GM18520 (cell line): ENCODE results near the gene PHYH.
"Not testable (repeated sequence)": the region's sequence is repeated elsewhere in the genome, so short reads cannot be mapped to it uniquely, and the experiment has no call there.

ENCODE experiments used
- ATAC-seq: cut with Tn5 transposase; IDR thresholded peaks from one replicate; pipeline ENCODE4 v1.9.1; 2021; ENCODE audit not compliant: unreplicated experiment

PHYH gene

DNA sequence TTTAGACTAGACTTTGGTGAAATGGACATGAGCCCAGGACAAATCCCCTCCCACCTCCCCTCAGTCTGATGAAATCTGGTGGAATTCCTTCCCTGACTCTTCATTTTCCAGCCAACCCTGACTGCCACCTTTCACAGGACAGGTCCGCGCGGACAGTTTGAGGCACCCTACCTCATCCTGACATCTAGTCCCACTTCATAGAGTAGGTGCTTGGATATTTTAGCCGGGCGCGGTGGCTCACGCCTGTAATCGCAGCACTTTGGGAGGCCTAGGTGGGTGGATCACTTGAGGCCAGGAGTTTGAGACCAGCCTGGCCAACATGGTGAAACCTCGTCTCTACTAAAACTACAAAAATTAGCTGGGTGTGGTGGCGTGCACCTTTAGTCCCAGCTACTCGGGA, 23.7 kb downstream of the PHYH start:
- not testable (repeated sequence) for ATAC-seq

DNA sequence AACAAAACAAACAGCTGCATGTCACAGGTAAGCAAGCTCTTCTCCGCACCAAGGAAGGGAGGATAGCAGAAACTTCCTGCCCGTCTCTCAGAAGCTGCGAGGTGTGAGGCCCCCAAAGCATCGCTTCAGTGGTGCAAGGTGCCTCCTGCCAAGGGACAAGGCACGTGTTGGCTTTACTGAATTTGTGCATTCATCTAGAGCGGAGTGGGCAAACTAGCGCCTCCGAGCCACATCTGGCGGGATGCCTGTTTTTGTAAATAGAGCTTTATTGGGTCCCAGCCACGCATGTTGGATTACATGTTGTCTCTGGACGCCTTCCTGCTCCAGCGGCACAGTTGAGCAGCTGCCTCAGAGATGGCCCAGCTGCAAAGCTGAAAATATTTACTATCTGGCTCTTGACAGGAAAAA, 27.7 kb downstream of the PHYH start:
- ATAC-seq: peak; percentile 27

DNA sequence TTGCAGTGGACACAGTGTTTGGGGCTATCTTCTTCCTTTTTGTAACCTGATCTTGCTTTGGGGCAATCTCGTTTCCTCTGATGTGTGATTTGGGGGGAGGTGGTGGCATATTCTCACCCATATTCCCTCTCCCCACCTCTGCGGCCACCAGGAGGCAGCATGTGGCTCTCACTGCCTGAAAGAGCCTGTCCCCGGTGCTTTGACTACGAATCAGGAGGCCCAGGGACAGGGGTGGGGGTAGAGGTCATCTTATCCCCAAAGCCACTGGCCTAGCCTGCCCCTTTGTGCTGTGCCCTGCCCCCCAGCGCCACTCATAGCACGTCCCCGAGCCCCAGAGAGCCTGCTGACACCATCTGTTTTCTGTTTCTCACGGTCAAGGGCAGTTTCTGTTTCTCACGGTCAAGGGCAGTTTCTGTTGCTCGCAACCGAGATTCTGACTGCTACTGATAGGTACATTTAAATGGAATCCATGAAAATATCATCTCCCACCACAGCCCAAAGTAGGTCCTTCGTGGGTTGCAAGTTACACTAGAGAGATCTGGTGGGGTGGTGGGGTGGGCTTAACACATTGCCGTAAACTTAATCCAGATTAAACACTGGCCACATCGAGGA, 28.2 kb downstream of the PHYH start:
- ATAC-seq: peak; percentile 78

DNA sequence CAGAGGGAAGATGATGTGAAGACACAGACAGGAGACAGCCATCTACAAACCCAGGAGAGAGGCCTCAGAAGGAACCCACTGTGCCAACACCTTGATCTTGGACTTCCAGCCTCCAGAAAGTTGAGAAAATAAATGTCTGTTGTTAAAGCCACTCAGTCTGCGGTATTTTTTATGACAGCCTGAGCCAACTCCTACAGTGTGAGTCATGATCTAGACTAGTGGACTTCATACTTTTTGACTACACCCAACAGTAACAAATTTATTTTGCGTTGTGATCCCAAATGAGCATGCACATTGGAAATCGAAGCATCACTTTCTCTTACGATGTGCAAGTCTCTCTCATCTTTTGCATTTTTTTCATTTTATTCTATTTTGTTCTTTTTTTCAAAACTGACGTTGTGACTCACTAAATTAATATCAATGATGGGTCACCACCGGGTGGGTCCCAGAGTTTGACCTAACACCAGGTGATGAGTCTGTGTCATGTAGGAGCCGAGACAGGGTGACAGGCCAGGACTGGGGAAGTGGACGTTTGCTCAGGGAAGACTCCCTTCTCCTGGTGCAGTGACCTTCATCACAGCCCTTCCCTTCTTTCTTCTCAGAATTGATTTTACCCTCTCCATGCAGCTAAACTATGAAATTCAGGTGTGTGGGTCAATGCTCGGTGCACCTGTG, 28.9 kb downstream of the PHYH start:
- ATAC-seq: no peak

DNA sequence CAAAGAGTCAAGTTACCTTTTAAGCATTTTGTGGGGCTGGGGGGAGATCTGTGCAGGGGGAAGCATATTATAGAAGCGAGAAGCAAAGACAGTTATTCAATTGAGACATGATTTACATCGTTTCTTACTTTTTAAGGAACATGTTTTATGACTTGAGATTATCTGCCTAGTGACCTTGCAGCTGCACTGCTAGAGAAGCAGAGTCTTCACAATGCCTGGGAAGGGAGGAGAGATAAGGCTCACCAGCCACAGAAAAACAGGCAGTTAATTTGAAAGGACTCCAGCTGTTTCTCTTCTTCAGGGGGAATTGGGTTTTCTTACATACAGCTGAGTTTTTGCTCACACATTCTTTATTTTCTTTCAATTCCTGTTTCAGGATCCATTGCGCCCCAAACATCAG, 31.0 kb downstream of the PHYH start:
- ATAC-seq: no peak

DNA sequence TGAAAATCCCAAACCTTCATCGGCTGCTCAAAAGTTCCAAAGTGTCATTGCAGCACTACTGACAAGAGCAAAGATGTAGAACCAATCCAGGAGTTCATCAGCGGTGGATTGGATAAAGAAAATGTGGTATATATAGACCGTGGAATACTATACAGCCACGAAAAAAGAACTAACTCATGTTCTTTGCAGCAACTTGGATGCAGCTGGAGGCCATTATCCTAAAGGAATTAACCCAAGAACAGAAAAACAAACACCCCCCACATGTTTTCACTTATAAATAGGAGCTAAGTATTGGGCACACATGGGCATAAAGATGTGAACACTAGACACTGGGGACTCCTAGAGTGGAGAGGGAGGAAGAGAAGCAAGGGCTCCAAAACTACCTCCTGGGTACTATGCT, 31.6 kb downstream of the PHYH start:
- ATAC-seq: no peak

DNA sequence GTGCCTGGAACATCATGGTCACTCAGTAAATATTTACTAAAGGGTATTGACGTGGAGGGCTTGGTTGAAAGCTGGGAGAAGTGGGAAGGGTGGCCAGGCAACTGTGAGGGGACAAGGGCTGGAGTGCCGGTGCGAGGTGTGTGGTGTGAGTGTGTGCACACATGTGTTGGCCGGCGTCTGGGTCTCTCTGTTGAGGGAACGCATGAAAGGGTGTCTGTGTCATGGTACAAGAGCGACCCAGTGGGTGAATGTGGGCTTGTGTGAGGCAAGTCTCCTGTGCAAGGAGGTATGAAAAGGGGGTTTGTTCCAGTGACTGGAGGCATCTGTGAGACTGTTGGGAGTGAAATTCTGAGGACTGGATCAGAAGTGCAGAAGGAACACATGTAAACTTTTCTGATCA, 36.3 kb downstream of the PHYH start:
- ATAC-seq: no peak

DNA sequence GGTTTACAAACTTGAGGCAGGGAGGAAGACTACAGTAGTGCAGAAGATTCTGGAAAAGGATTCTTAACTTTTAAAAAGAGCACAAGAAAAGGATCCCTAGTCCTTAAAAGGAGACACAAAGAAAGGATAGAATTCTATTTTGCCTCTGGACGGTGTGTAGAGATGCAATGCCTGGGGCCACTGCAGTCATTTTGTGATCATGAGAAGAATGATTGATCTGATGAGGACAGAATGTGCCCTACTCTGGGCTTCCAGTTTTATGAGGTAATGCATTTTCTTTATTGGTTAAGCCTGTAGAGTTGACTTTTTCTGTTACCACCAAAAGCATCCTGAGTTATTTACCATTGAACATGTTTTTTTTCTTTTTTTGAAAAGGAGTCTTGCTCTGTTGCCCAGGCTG, 37.4 kb downstream of the PHYH start:
- ATAC-seq: no peak

DNA sequence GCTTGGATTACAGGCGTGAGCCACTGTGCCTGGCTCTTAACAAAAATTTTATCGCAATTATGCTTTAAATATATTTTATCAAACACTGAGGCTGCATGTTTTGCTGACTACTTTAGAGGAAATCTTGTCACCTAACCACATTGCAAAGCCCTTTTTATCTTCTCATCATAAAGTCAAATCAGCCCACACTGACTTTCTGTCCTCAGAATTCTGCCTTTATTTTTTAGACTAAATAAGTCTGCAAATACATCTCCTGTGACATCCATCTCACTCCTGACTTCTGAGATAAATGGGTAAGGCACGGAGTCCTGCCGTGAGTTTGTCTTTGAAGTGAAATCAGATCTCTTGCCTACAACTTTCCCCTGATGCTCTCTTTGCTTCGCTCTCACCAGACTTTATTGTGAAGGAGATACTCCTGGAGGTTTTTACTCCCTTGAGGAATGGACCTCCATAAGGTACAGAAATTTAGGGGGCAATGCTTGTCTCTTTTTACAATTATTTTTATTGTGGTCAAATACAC, 42.2 kb downstream of the PHYH start:
- ATAC-seq: no peak

DNA sequence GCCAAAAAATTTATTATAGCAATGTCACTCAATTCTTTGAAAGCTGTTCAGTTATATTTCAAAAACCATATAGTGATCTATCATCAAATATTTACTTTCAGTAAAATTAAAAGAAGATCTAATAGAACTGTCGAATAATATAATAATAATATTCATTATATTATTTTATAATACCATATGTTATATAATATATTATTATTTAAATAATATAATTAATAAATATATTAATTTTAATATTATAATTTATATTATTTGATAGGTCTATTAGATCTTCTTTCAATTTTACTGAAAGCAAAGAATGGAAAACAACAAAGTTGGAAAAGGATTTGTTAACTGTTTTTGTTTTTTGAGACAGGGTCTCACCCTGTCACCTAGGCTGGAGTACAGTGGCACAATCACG, 43.2 kb downstream of the PHYH start:
- no peak for ATAC-seq

DNA sequence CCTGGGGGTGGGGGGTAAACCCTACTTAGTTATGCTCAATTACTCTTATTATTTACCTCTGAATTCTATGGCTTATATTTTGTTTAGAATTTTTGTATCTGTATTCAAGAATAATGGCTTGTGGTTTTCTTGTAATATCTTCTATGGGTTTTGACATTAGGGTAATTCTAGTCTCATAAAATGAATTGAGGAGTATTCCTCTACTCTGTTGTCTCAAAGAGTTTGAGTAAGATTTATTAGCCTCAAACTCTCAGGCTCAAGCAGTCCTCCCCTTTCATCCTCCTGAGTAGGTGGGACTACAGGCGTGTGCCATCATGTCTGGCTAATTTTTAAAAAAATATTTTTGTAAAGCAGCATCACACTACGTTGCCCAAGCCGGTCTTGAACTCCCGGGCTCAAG, 46.1 kb downstream of the PHYH start:
- no peak for ATAC-seq

DNA sequence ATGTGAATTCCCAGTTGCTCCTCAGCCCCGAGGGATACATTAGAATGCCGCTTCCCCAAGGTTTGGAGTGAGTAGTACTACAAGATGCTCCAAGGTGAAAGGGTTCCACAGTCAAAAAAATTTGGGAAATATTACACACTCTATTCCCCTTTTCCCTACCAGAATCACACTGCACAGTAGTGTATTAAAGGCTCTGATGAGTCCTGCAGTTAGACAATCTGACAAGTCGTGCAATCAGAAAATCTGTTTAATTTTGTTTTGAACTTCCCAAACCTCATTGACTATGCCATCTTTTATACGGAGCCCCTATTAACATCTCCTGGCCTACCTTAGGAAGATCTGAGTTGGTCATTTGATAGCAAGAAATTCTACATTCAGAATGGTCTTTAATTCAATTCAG, 52.1 kb downstream of the PHYH start:
- no peak for ATAC-seq

DNA sequence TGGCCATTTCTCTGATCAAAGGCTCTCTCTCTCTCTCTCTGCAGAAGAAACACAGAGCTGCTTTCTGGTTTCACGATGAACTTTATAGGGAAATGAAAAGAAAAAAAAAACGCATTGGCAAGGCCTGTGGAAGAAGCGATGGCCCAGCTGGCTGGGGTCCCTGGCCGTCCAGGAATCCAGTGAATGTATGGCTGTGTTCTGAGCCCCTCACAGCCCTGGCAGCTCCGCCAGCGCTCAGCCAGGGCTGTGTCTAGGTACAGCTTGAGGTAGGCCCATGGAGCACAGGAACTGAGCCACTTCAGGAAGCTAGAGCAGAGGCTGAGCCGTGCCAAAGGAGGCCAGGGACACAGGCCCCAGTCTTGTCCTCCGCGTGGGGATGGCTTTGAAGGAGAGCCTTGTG, 52.6 kb downstream of the PHYH start:
- ATAC-seq: no peak

DNA sequence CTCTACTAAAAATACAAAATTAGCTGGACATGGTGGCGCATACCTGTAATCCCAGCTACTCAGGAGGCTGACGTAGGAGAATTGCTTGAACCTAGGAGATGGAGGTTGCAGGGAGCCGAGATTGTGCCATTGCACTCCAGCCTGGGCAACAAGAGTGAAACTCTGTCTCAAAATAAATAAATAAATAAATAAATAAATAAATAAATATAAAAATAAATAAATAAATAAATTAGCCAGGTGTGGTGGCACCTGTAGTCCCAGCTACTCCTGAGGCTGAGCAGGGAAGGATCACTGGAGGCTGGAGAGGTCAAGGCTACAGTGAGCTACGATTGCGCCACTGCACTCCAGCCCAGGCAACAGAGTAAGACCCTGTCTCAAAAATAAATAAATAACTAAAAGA, 57.6 kb downstream of the PHYH start:
- ATAC-seq: not testable (repeated sequence)

DNA sequence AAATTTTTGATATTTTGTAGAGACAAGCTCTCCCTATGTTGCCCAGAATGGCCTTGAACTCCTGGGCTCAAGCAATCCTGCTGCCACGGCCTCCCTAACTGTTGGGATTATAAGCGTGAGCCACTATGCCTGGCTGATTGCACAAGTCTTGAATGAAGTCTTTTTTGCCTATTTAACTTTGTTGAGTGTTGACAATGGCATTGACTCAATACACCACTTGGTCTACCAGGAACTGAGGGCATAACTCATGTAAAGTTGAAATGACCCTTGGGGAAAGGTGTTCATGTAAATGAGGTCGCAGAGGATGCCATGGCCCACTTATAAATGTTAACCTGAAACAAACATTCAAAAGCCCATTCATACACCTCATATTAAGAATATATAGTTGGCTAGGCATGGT, 58.3 kb downstream of the PHYH start:
- no peak for ATAC-seq

DNA sequence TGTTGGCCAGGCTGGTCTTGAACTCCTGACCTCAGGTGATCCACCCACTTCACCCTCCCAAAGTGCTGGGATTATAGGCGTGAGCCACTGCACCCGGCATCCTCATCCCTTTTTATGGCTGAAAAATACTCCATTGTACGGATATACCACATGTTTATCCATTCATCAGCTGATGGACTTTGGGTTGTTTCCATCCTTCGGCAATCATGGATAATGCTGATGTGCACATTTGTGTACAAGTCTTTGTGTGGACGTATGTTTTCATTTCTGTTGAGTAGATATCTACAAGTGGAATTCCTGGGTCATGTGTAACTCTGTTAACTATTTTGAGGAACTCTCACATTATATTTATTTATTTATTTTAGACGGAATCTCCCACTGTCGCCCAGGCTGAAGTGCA, 59.9 kb downstream of the PHYH start:
- ATAC-seq: no peak

DNA sequence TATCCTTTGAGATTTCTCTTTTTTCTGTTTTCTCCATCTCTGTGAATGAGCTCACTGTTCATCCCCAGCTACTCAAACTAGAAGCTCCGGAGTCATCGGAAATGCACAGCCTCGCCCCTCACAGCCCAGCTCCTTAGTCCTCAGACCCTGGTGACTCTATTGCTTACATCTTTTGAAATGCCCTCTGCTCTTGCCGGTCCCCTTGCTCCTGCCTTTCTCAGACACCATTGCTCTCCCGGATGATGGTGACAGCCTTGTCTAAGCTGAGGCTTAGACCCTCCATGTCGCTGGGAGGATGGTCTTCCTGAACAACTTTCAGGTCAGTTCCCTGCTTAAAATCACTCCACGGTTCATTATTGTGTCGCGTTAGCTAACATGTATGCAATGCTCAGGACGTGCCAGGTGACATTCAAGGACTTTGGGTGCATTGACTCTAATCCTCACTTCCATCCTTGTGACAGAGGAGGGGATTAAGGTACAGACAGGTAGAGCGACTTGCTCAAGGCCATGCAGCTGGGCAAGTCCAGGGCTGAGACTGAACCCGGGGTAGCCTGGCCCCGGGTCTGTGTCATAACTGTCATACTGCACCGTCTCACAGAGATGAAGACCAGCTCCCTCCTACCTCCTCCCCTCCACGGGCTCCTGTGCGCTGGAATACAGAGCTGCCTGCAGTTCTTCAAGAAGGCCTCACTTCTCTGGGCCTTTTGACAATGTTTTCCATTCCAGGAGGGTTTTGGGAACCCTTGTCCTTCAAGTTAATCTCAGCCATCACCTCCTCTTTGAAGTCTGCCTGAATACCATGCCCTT, 61.4 kb downstream of the PHYH start:
- no peak for ATAC-seq

DNA sequence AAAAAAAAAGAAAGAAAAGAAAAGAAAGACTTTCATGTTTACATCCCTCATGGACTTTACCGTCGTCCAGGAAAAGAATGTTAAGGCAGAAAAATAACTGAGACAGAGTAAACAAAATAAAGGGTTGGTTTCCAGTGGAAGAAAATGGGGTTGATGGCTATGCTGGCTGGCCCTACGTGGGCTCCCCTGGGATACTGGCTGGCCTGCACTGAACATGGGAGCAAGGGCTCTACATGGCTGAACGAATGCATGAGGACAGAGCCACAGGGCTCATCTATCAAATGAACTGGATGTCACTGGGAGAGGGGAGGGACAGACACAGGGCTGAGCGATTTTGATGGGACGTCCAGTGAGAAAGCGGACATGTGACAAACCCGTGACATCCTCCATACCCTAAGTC, 63.2 kb downstream of the PHYH start:
- ATAC-seq: no peak

DNA sequence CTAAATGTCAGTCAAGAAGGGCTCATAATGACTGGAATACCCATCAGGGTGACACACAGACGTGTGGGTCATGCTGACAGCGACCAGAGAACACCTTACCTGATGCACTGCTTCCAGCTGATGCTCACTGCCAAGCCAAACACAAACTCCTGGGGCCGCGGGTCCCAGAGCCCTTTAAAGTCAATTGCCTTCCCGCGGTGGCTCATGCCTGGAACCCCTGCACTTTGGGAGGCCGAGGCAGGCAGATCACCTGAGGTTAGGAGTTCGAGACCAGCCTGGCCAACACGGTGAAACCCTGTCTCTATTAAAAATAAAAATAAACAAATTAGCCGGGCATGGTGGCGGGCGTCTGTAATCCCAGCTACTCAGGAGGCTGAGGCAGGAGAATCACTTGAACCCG, 65.1 kb downstream of the PHYH start:
- ATAC-seq: not testable (repeated sequence)

DNA sequence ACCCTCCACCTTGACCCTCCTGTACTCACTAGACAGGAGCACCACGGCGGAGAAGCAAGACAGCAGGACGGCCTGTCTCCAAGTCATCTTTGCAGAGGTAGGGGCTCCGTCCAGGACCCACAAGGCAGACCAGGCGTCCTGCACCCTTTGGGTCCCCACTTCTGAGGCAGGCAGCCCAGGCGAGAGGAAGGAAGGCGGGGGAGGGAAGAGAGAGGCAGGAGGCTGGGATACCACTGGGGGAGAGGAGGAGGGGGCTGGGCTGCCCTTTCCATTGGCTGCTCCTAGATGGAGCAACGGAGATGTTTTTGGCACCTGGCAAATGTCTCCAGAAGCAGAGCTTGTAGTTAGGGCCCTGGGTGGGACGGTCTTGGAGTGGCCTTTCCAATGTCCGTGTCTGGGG, 65.7 kb downstream of the PHYH start, which contains the start of gene UCMA:
Gene UCMA (minus strand): TSS at position 203 of the 400 bp plus-strand sequence. CDS start 116 bp downstream, at position 87.
- no peak for ATAC-seq

DNA sequence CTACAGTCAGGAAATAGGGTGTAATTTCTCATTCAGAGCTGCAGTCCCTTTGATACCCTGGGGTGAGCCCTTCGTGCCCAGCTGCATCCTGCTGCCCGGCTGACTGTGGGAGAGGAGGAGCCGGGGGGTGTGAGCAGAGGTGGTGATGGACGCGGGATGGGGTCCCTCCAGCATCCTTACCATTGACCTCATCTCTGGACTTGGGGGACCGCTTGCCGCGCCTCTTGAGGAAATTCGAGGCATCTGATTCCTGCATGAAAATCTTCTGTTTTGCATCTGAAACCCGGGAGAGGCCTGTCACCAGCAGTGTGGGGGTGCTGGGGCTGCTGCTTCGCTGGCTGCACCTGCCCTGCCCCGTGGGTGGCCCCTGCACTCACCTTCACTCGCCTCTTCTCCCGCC, 66.5 kb downstream of the PHYH start:
- no peak for ATAC-seq

DNA sequence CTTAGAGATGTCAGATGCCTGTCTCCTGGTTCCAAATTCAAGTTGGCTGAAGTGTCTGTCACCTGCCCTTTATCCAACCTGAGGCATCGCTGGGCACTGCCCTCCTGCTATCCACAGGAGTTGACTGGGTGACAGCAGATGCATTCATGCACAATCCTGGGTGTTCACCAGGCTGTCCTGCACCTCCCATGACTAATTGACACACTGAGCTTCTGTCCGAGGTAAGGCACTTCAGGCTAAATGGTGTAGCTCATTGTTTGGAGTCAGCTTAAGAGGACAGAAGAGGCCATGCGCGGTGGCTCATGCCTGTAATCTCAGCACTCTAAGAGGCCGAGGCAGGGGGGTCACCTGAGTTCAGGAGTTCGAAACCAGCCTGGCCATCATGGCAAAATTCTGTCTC, 68.1 kb downstream of the PHYH start:
- no peak for ATAC-seq
